Gastroesophageal sphincter (tissue), 3 donors: ENCODE measurements around the gene PIP5KL1.

Source experiments
- EP300 ChIP-seq: sonication (generic); formaldehyde crosslinking; IDR thresholded peaks from one replicate; pipeline ENCODE4 v1.6.1; 2017; ENCODE audit warnings: antibody characterized with exemption, mild to moderate bottlenecking
- POLR2A ChIP-seq, 2 donors: fragments of 450-650 bp; IDR thresholded peaks; one replicate each; pipeline ENCODE4 v1.6.1; 2017; ENCODE audit warnings: antibody characterized with exemption in 2 of 2, mild to moderate bottlenecking in 2 of 2, moderate library complexity in 1 of 2
- POLR2AphosphoS5 ChIP-seq: sonication (generic); formaldehyde crosslinking; IDR thresholded peaks from one replicate; pipeline ENCODE4 v1.6.1; 2017; ENCODE audit warnings: antibody characterized with exemption
- TF ChIP-seq, protein P1 (sequence below), 4 experiments: fragments of 200-600 bp in 2 of 4; fragments of 450-650 bp in 2 of 4; sonication (generic) in 1 of 4; IDR thresholded peaks; one replicate each; pipeline ENCODE4 v1.5.1; 2017 to 2019; ENCODE audit warnings: antibody characterized with exemption in 4 of 4, mild to moderate bottlenecking in 2 of 4, moderate library complexity in 2 of 4

DNA sequence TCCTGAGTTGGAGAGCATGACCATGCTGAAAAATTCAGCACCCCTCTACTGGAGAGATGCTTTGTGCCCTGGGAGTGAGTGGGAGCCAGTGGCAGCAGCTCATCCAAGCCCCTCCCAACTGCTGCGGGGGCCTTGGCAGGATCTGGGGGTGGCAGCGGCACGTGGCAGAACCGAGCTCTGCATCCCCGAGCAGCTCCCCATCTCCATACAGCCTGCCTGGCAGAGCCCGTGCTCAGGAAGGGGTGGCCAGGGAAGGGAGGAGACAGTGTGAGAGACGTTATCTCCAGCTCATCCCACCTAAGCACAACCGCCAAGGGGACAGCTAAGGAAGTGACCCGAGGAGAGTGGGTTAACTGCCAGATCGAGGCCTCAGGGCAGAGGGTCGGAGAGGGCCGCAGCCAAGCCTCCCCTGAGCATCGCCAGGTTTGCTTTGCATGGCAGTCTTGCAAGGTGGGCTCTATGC, 24.3 kb upstream of the PIP5KL1 start:
- TF ChIP-seq, protein P1, sequence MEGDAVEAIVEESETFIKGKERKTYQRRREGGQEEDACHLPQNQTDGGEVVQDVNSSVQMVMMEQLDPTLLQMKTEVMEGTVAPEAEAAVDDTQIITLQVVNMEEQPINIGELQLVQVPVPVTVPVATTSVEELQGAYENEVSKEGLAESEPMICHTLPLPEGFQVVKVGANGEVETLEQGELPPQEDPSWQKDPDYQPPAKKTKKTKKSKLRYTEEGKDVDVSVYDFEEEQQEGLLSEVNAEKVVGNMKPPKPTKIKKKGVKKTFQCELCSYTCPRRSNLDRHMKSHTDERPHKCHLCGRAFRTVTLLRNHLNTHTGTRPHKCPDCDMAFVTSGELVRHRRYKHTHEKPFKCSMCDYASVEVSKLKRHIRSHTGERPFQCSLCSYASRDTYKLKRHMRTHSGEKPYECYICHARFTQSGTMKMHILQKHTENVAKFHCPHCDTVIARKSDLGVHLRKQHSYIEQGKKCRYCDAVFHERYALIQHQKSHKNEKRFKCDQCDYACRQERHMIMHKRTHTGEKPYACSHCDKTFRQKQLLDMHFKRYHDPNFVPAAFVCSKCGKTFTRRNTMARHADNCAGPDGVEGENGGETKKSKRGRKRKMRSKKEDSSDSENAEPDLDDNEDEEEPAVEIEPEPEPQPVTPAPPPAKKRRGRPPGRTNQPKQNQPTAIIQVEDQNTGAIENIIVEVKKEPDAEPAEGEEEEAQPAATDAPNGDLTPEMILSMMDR (IDR thresholded peaks at IDR 0.05) = no peak
- TF ChIP-seq POLR2AphosphoS5 (no peak), POLR2A (IDR thresholded peaks at IDR 0.05) (no peak), EP300 (no peak)
